GM12865 (cell line): ENCODE data around the gene SCN1B.
"Not testable (repeated sequence)": the region's sequence is repeated elsewhere in the genome, so short reads cannot be mapped to it uniquely, and the experiment has no call there.

Experiments used
- DNase-seq: peaks from one replicate; pipeline ENCODE4 v3.0.0; 2010; ENCODE audit warnings: low read depth
- H3K4me3 ChIP-seq: 2 replicates; pipeline ENCODE4 v1.5.1; 2011; ENCODE audit warnings: mild to moderate bottlenecking, low read depth, low read length, control low read depth
- TF ChIP-seq, protein P1 (sequence below): IDR thresholded peaks from 2 replicates; pipeline ENCODE4 v1.5.1; 2011; ENCODE audit warnings: low read length, control low read depth, low read depth, inconsistent platforms; ENCODE audit not compliant: insufficient read depth; ENCODE audit errors: missing control alignments

SCN1B gene

GRCh38 chr19:35009424-35010415, 20.6 kb upstream of the SCN1B start:
- no peak overlapping the region for H3K4me3 ChIP-seq
- DNase-seq, result no peak
- TF ChIP-seq, protein P1, sequence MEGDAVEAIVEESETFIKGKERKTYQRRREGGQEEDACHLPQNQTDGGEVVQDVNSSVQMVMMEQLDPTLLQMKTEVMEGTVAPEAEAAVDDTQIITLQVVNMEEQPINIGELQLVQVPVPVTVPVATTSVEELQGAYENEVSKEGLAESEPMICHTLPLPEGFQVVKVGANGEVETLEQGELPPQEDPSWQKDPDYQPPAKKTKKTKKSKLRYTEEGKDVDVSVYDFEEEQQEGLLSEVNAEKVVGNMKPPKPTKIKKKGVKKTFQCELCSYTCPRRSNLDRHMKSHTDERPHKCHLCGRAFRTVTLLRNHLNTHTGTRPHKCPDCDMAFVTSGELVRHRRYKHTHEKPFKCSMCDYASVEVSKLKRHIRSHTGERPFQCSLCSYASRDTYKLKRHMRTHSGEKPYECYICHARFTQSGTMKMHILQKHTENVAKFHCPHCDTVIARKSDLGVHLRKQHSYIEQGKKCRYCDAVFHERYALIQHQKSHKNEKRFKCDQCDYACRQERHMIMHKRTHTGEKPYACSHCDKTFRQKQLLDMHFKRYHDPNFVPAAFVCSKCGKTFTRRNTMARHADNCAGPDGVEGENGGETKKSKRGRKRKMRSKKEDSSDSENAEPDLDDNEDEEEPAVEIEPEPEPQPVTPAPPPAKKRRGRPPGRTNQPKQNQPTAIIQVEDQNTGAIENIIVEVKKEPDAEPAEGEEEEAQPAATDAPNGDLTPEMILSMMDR, result no peak

- TF ChIP-seq, protein P1, result no peak
- no peak for DNase-seq
- H3K4me3 ChIP-seq, result no peak overlapping the region
Measured at GRCh38 chr19:35011091-35011689, 19.1 kb upstream of the SCN1B start.

- DNase-seq, result no peak
- H3K4me3 ChIP-seq, result no peak overlapping the region
- TF ChIP-seq, protein P1, result no peak
Measured at GRCh38 chr19:35011737-35012682, 18.3 kb upstream of the SCN1B start.

- TF ChIP-seq, protein P1, result peak; percentile 98
- DNase-seq, result peak; percentile 78
Measured at GRCh38 chr19:35013041-35013819, 17.0 kb upstream of the SCN1B start.

DNA sequence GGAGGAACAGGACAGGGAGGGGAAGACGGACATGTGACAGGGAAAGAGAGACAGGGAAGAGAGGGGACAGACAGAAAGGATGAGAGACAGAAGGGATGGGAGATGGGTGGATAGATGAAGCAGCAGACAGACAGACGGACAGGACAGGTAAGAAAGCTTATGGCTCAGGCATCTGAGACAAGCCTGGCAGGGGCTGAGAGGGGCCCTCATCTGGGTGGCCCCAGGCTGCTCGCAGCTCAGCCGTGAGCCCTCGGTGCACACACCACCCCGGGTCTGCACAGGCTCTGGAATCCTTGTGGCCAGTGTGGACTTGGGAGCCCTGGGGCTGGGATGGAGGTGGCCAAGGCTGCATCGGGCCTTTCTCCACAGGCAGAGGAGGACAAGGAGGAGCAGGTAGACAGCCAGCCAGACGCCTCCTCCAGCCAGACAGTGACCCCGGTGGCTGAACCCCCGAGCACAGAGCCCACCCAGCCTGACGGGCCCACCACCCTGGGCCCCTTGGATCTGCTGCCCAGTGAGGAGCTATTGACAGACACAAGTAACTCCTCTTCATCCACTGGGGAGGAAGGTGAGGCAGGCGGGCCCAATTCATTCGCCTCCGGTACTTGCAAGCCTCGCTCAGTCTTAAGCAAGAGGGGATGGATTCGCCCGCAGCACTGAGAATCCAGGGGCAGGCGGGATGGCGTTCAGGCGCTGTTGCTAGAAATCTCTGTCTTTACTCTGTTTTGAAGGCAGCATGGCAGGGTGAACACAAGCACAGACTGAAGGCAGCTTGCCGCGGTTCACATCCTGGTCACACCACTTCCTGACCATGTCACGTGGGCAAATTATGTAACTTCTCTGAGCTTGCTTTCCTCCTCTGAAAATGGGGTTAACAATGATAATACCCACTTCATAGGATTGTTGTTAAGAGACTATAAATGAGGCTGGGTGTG, 16.2 kb upstream of the SCN1B start:
- peak; percentile 47 for DNase-seq
- H3K4me3 ChIP-seq, result no peak overlapping the region
- TF ChIP-seq, protein P1, result no peak

More at GRCh38 chr19:35013041-35013819, 17.0 kb upstream of the SCN1B start:
- no peak overlapping the region for H3K4me3 ChIP-seq

GRCh38 chr19:35014774-35015173, 15.5 kb upstream of the SCN1B start:
- DNase-seq, H3K4me3 ChIP-seq: not testable (repeated sequence)
